ENCODE measurements around the gene LRRC43. TPM values are rescaled to one million over a fixed set of nuclear protein-coding genes. Genes with fewer than 3 reads are reported as not detected.

Gene LRRC43
- total RNA-seq, 1 donor from 2014 or later = 1.7 TPM

- Mint-ChIP-seq H3K36me3 (ENCODE audit: low read depth) (no peaks in the 10 kb centered on the region), H3K9me3 (no peaks in the 10 kb centered on the region), H3K27ac (ENCODE audit: unreplicated experiment) (no peak overlapping the region), H3K4me1 (peaks cover 4% of the 10 kb centered on the region), H3K27me3 (ENCODE audit: low read depth) (peaks cover 9% of the 10 kb centered on the region), H3K4me3 (peak overlapping the region; percentile 62)
- TF ChIP-seq, protein P1, sequence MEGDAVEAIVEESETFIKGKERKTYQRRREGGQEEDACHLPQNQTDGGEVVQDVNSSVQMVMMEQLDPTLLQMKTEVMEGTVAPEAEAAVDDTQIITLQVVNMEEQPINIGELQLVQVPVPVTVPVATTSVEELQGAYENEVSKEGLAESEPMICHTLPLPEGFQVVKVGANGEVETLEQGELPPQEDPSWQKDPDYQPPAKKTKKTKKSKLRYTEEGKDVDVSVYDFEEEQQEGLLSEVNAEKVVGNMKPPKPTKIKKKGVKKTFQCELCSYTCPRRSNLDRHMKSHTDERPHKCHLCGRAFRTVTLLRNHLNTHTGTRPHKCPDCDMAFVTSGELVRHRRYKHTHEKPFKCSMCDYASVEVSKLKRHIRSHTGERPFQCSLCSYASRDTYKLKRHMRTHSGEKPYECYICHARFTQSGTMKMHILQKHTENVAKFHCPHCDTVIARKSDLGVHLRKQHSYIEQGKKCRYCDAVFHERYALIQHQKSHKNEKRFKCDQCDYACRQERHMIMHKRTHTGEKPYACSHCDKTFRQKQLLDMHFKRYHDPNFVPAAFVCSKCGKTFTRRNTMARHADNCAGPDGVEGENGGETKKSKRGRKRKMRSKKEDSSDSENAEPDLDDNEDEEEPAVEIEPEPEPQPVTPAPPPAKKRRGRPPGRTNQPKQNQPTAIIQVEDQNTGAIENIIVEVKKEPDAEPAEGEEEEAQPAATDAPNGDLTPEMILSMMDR (conservative IDR thresholded peaks at IDR 0.05) = no peak
- DNase-seq (ENCODE audit: low read depth, low spot score) = no peak
Measured at GRCh38 chr12:122183588-122183940, 641 bp downstream of the LRRC43 start.

DNA sequence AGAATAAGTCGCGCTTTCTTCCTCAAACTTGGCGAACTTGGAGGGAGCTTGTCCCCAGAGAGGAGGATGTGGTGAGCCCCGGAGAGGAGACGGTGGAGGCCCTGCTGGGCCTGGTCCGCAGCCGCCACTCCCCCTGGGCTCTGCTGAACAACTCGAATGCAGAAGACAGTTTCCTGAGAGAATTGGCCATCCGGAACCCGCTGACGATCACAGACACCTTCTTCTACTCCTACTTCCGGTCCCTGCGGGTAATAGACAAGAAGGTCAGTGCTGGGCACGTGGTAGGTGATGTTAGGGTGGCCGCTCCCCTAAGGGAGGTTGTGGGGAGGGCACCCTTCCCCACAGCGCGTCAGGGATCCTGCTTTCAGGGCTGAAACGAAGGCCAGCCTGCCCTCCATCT lies 1.6 kb downstream of the LRRC43 start:
- no peak for DNase-seq (ENCODE audit: low read depth, low spot score)
- no peaks in the 10 kb centered on the region for H3K36me3 Mint-ChIP-seq (ENCODE audit: low read depth)
- TF ChIP-seq, protein P1 (conservative IDR thresholded peaks at IDR 0.05) = no peak
- no peaks in the 10 kb centered on the region for H3K9me3 Mint-ChIP-seq
- H3K4me1 Mint-ChIP-seq = peaks cover 4% of the 10 kb centered on the region
- H3K27ac Mint-ChIP-seq (ENCODE audit: unreplicated experiment) = no peak overlapping the region
- H3K27me3 Mint-ChIP-seq (ENCODE audit: low read depth) = peaks cover 9% of the 10 kb centered on the region
- peak overlapping the region; percentile 29 for H3K4me3 Mint-ChIP-seq

GRCh38 chr12:122185079-122185478 lies 2.2 kb downstream of the LRRC43 start:
- peak overlapping the region; percentile 57 for H3K27ac Mint-ChIP-seq (ENCODE audit: unreplicated experiment)
- TF ChIP-seq, protein P1 (conservative IDR thresholded peaks at IDR 0.05) = no peak
- H3K27me3 Mint-ChIP-seq (ENCODE audit: low read depth) = peaks cover 7% of the 10 kb centered on the region
- no peak for DNase-seq (ENCODE audit: low read depth, low spot score)
- H3K4me3 Mint-ChIP-seq = no peak overlapping the region
- peaks cover 4% of the 10 kb centered on the region for H3K4me1 Mint-ChIP-seq
- no peaks in the 10 kb centered on the region for H3K36me3 Mint-ChIP-seq (ENCODE audit: low read depth)
- H3K9me3 Mint-ChIP-seq = no peaks in the 10 kb centered on the region

DNA sequence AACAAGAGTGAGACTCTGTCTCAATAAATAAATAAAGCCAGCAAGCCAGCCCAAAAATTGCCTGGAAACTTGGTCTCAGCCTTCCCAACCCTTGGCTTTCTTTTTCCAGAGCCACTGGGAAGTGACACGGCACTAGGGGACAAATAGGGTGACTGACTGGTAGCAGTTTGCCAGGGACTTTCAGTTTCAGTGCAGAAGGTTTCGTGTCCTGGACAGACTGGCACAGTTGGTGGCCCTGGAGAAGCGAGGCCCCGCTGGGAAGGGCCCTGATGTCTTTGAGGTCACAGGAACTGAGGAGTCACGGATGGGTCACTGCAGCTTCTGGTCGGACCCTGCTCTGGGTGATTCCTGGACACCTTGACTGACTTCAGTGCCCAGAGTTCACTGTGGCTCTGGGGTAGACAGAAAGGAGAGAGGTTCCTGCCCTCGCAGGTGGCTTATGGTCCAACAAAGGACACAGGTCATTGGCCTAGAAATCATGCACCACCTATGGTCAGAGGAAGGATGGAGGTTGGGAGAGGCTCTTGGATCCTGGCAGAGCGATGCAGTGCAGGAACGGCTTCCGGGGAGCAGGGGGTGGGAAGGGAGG lies 2.7 kb downstream of the LRRC43 start:
- H3K4me1 Mint-ChIP-seq = peaks cover 4% of the 10 kb centered on the region
- H3K4me3 Mint-ChIP-seq = no peak overlapping the region
- TF ChIP-seq, protein P1 (conservative IDR thresholded peaks at IDR 0.05) = no peak
- H3K27ac Mint-ChIP-seq (ENCODE audit: unreplicated experiment) = no peak overlapping the region
- H3K36me3 Mint-ChIP-seq (ENCODE audit: low read depth) = no peaks in the 10 kb centered on the region
- peaks cover 7% of the 10 kb centered on the region for H3K27me3 Mint-ChIP-seq (ENCODE audit: low read depth)
- H3K9me3 Mint-ChIP-seq = no peaks in the 10 kb centered on the region
- DNase-seq (ENCODE audit: low read depth, low spot score) = no peak

DNA sequence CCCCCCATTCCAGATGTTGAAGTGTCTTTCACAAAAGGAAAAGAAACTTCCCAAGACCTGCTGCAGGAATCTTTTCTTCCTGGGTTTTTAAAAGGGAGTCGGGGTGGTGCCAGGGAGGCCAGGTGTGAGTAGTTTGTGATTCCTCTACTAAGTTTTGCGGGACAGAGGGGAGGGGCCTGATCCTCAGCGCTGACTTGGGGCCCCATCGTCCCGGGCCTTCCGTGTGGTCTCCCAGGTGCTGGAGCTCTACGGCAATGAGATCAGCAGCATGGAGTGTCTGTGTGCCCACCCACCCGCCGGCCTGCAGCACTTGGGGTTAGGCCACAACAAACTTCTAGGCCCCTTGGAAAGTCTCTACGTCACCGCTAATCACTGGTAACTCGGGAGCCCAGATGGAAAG lies 4.5 kb downstream of the LRRC43 start:
- no peak for DNase-seq (ENCODE audit: low read depth, low spot score)
- Mint-ChIP-seq H3K4me1 (peaks cover 7% of the 10 kb centered on the region), H3K27me3 (ENCODE audit: low read depth) (peaks cover 7% of the 10 kb centered on the region), H3K4me3 (no peak overlapping the region), H3K36me3 (ENCODE audit: low read depth) (no peaks in the 10 kb centered on the region), H3K9me3 (no peaks in the 10 kb centered on the region), H3K27ac (ENCODE audit: unreplicated experiment) (no peak overlapping the region)
- TF ChIP-seq, protein P1 (conservative IDR thresholded peaks at IDR 0.05) = no peak

All from neural crest cell (in vitro differentiated cells).